Tibial nerve (tissue), 4 donors: Measurements from ENCODE around the gene SKIL. TPM values are rescaled to one million over a fixed set of nuclear protein-coding genes. Genes with fewer than 3 reads are reported as not detected.

Experiments used
- DNase-seq, 2 donors: peaks; one replicate each; pipeline ENCODE4 v3.0.0-alpha.2; 2019; ENCODE audit warnings: low spot score in 2 of 2
- H3K27ac ChIP-seq, 4 donors: fragments of 200-600 bp; sonication (generic) in 3 of 4; one replicate each; pipeline ENCODE4 v1.5.1; 2017 to 2019; ENCODE audit warnings: mild to moderate bottlenecking in 1 of 4
- H3K27me3 ChIP-seq, 2 donors: fragments of 200-600 bp; sonication (generic) in 1 of 2; one replicate each; pipeline versions ENCODE4 v1.5.1 to v1.6.0; 2017 to 2019
- H3K36me3 ChIP-seq, 3 donors: fragments of 200-600 bp; sonication (generic); one replicate each; pipeline ENCODE4 v1.5.1; 2018 to 2019
- H3K4me1 ChIP-seq, 4 donors: fragments of 200-600 bp; sonication (generic) in 3 of 4; one replicate each; pipeline ENCODE4 v1.5.1; 2017 to 2019
- H3K4me3 ChIP-seq, 4 donors: fragments of 200-600 bp; sonication (generic) in 3 of 4; one replicate each; pipeline ENCODE4 v1.5.1; 2017 to 2019; ENCODE audit warnings: mild to moderate bottlenecking in 1 of 4, moderate library complexity in 1 of 4
- H3K9me3 ChIP-seq, 4 donors: fragments of 200-600 bp; sonication (generic) in 3 of 4; one replicate each; pipeline ENCODE4 v1.5.1; 2017 to 2019
- EP300 ChIP-seq, 2 donors: sonication (generic); formaldehyde crosslinking; IDR thresholded peaks; one replicate each; pipeline ENCODE4 v1.6.1; 2017; ENCODE audit warnings: antibody characterized with exemption in 2 of 2, mild to moderate bottlenecking in 1 of 2
- POLR2A ChIP-seq, 2 donors: fragments of 450-650 bp; IDR thresholded peaks; one replicate each; pipeline ENCODE4 v1.6.1; 2017; ENCODE audit warnings: antibody characterized with exemption in 2 of 2, mild to moderate bottlenecking in 2 of 2, moderate library complexity in 2 of 2
- WGBS, 2 donors: methylation state at CpG; one replicate each; pipeline ENCODE4 v1.1.5; 2018; 5-methylcytosine and 5-hydroxymethylcytosine counted together
- total RNA-seq, 4 donors: library from RNA; depleted of rRNA; stranded (reverse); fragments of >200 nt; gene quantifications; one replicate each; pipeline ENCODE4 v1.1.0, GENCODE V29; 2016
- TF ChIP-seq, protein P1 (sequence below), 5 experiments: fragments of 200-600 bp in 3 of 5; fragments of 450-650 bp in 2 of 5; sonication (generic) in 3 of 5; IDR thresholded peaks; one replicate each; pipeline ENCODE4 v1.5.1; 2016 to 2019; ENCODE audit warnings: antibody characterized with exemption in 5 of 5, mild to moderate bottlenecking in 3 of 5, moderate library complexity in 2 of 5

Gene SKIL
- total RNA-seq, 4 donors from 2014 or later, result 28.2 to 47.9 (median 43.4) TPM

DNA sequence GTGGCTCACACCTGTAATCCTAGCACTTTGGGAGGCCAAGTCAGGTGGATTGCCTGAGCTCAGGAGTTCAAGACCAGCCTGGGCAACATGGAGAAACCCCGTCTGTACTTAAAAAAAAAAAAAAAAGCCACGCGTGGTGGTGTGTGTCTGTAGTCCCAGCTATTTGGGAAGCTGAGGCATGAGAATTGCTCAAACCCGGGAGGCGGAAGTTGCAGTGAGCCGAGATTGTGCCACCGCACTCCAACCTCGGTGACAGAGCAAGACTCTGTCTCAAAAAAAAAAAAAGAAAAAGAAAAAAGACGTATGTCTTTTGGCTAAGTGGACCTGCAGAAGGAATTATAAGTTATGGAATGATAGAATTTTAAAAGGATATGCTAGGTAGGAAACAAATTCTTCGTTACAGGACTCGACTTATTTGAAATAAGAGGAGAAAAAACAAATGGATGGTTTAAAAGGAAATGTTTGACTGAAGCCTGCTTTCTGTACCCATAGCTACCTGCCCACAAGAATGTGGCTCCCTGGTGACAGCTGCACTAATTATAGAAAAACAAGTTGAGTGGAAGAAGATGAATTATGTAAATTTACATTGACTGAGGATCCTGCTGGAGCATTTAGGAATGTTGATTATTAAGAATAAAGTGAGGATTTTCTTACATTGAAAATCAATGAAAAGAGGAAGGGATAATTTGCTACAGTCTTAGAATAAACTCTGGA lies 36.0 kb upstream of the SKIL start:
- no peak overlapping the region for H3K27ac ChIP-seq
- H3K4me1 ChIP-seq, result peaks cover 0 to 6% (median 0%) of the 10 kb centered on the region in 4 donors
- no peaks in the 10 kb centered on the region for H3K9me3 ChIP-seq
- H3K27me3 ChIP-seq, result no peaks in the 10 kb centered on the region
- WGBS, 2 donors, result 86 to 91% methylated on average over 11 of the region's 11 CpGs
- no peaks in the 10 kb centered on the region for H3K36me3 ChIP-seq
- no peak overlapping the region for H3K4me3 ChIP-seq
- TF ChIP-seq, protein P1, sequence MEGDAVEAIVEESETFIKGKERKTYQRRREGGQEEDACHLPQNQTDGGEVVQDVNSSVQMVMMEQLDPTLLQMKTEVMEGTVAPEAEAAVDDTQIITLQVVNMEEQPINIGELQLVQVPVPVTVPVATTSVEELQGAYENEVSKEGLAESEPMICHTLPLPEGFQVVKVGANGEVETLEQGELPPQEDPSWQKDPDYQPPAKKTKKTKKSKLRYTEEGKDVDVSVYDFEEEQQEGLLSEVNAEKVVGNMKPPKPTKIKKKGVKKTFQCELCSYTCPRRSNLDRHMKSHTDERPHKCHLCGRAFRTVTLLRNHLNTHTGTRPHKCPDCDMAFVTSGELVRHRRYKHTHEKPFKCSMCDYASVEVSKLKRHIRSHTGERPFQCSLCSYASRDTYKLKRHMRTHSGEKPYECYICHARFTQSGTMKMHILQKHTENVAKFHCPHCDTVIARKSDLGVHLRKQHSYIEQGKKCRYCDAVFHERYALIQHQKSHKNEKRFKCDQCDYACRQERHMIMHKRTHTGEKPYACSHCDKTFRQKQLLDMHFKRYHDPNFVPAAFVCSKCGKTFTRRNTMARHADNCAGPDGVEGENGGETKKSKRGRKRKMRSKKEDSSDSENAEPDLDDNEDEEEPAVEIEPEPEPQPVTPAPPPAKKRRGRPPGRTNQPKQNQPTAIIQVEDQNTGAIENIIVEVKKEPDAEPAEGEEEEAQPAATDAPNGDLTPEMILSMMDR (IDR thresholded peaks at IDR 0.05), result no peak
- TF ChIP-seq EP300 (IDR thresholded peaks at IDR 0.05), result no peak
- no peak for TF ChIP-seq POLR2A (IDR thresholded peaks at IDR 0.05)
- DNase-seq, result no peak

DNA sequence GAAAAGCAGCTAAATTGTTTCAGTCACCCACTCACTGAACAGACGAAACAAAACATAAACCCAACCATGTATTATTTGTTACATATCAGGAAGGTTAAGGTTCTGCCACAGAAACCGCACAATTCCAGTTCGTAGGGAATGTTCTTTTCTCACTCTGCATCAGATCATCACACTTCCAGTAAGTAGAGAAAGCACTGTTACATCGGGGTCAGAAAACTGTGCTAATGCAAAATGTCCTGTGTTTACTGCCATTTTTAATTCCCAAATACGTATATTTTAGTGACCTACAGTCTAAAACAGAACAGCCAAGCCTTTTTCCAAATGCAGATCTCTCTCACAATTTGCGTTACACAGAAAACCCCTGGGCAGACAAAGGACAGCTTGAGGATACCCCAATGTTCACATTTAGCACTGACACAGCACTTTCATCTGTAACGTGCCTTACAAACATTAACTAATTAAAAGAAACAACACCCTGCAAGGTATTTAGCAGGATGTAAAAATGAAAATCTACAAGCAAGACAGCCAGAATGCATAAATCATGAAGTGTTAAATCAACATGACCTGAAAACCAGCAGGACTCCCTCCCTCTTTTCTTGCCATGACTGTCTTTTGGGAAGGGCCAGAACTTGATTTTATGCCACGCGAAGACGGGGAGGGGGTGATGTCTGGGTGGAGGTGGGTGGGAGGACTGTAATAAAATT lies 34.8 kb upstream of the SKIL start:
- Histone ChIP-seq H3K27ac (no peak overlapping the region), H3K9me3 (peaks cover 0 to 6% (median 0%) of the 10 kb centered on the region in 4 donors), H3K36me3 (no peaks in the 10 kb centered on the region), H3K4me1 (peaks cover 0 to 6% (median 0%) of the 10 kb centered on the region in 4 donors), H3K4me3 (no peak overlapping the region), H3K27me3 (no peaks in the 10 kb centered on the region)
- 40 to 42% methylated on average over 10 of the region's 10 CpGs for WGBS, 2 donors
- no peak for DNase-seq
- TF ChIP-seq POLR2A (IDR thresholded peaks at IDR 0.05) (no peak), EP300 (IDR thresholded peaks at IDR 0.05) (no peak)
- TF ChIP-seq, protein P1 (IDR thresholded peaks at IDR 0.05), result no peak

DNA sequence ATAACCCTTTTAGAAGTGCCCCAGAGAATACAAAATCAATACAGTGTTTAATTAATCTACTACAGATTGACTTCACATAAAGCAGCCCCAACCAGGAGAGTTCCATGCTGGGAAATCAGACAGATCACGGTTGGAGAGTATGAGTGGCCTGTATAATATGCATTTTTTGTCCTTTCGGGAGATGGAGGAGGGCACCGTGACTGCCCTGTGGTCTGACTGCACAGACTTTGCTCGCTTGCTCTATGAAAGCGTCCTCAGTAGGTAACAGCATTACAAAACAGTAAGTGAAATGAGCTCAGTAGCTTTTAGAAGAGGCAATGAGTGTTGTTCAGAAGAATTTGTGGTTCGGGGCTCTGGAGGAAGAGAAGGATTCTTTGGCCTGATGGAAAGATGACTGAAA lies 34.2 kb upstream of the SKIL start:
- 75 to 76% methylated on average over 6 of the region's 6 CpGs for WGBS, 2 donors
- Histone ChIP-seq H3K27me3 (no peaks in the 10 kb centered on the region), H3K4me3 (no peak overlapping the region), H3K36me3 (no peaks in the 10 kb centered on the region), H3K27ac (no peak overlapping the region), H3K4me1 (peaks cover 0 to 6% (median 0%) of the 10 kb centered on the region in 4 donors), H3K9me3 (peaks cover 0 to 8% (median 0%) of the 10 kb centered on the region in 4 donors)
- DNase-seq, result no peak
- TF ChIP-seq, protein P1 (IDR thresholded peaks at IDR 0.05), result no peak
- TF ChIP-seq EP300 (IDR thresholded peaks at IDR 0.05), result no peak
- no peak for TF ChIP-seq POLR2A (IDR thresholded peaks at IDR 0.05)

DNA sequence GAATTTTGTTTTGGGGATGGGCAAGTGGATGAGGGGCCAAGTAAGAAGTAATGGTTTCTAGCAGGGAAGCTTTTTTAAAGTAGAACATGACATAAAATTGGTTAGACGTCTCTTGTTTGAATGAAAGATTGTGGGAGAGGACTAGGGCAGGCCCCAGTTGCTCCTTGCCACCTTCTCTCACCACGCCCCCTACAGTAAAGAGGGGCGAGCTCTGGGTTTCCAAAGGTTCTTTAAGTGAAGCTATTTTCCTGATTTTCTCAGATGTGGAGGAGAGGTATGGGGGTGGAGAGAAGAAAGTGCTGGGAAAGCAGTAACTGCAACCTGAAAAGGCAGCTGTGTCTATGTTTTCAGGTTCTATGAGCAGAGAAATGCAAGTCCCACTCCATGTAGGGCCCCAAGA lies 32.6 kb upstream of the SKIL start:
- whole genome bisulfite sequencing, 2 donors, result 76 to 78% methylated on average over 3 of the region's 3 CpGs
- peaks cover 0 to 6% (median 0%) of the 10 kb centered on the region in 4 donors for H3K4me1 ChIP-seq
- H3K9me3 ChIP-seq, result peaks cover 0 to 9% (median 0%) of the 10 kb centered on the region in 4 donors
- no peak overlapping the region for H3K27ac ChIP-seq
- DNase-seq, result no peak
- no peaks in the 10 kb centered on the region for H3K36me3 ChIP-seq
- TF ChIP-seq EP300 (IDR thresholded peaks at IDR 0.05), result no peak
- no peak for TF ChIP-seq POLR2A (IDR thresholded peaks at IDR 0.05)
- TF ChIP-seq, protein P1 (IDR thresholded peaks at IDR 0.05), result no peak
- H3K4me3 ChIP-seq, result no peak overlapping the region
- no peaks in the 10 kb centered on the region for H3K27me3 ChIP-seq
